Transverse colon (tissue), 4 donors: ENCODE measurements around the gene GLMP. TPM values are rescaled to one million over a fixed set of nuclear protein-coding genes. Genes with fewer than 3 reads are reported as not detected.

Experiments
- DNase-seq: peaks from one replicate; pipeline ENCODE4 v3.0.0-alpha.2; 2019
- H3K27ac ChIP-seq, 4 donors: fragments of 200-600 bp; sonication (generic); 2 replicates each; pipeline ENCODE4 v1.5.1; 2016 to 2018; ENCODE audit warnings: inconsistent platforms in 4 of 4
- H3K27me3 ChIP-seq: fragments of 200-600 bp; sonication (generic); 2 replicates; pipeline ENCODE4 v1.5.1; 2017; ENCODE audit warnings: inconsistent platforms
- H3K36me3 ChIP-seq, 4 donors: fragments of 200-600 bp; sonication (generic); 2 replicates each; pipeline ENCODE4 v1.5.1; 2017 to 2019; ENCODE audit warnings: inconsistent platforms in 4 of 4
- H3K4me1 ChIP-seq, 4 donors: fragments of 200-600 bp; sonication (generic); 2 replicates each; pipeline ENCODE4 v1.5.1; 2017 to 2020; ENCODE audit warnings: inconsistent platforms in 4 of 4
- H3K4me3 ChIP-seq, 4 donors: fragments of 200-600 bp; sonication (generic); 1 replicate in 1 of 4; 2 replicates in 3 of 4; pipeline versions ENCODE4 v1.5.1 to v1.6.1; 2017 to 2019; ENCODE audit warnings: inconsistent platforms in 4 of 4
- H3K9me3 ChIP-seq, 2 donors: fragments of 200-600 bp; sonication (generic); 2 replicates each; pipeline ENCODE4 v1.5.1; 2017 to 2019; ENCODE audit warnings: inconsistent platforms in 2 of 2
- CTCF ChIP-seq, 5 experiments: fragments of 200-600 bp in 3 of 5; fragments of 450-650 bp in 2 of 5; sonication (generic) in 3 of 5; IDR thresholded peaks; 1 replicate in 2 of 5; 2 replicates in 3 of 5; pipeline ENCODE4 v1.5.1; 2016 to 2017; ENCODE audit warnings: antibody characterized with exemption in 5 of 5, inconsistent platforms in 3 of 5, mild to moderate bottlenecking in 2 of 5, moderate library complexity in 1 of 5
- EP300 ChIP-seq: sonication (generic); formaldehyde crosslinking; IDR thresholded peaks from one replicate; pipeline ENCODE4 v1.6.1; 2017; ENCODE audit warnings: antibody characterized with exemption, low read depth
- POLR2A ChIP-seq: fragments of 450-650 bp; IDR thresholded peaks from one replicate; pipeline ENCODE4 v1.6.1; 2016; ENCODE audit warnings: antibody characterized with exemption, mild to moderate bottlenecking, moderate library complexity
- POLR2AphosphoS5 ChIP-seq, 3 donors: sonication (generic); formaldehyde crosslinking; IDR thresholded peaks; one replicate each; pipeline ENCODE4 v1.6.1; 2016; ENCODE audit warnings: antibody characterized with exemption in 3 of 3
- WGBS, 2 donors: methylation state at CpG; one replicate each; pipeline ENCODE4 v1.1.5; 2018; ENCODE audit warnings: low coverage in 1 of 2; 5-methylcytosine and 5-hydroxymethylcytosine counted together
- in situ Hi-C, 4 donors: fragments of 200-750 bp; cut with MboI; loops; one replicate each; pipeline versions ENCODE4 v1.15.0 to v1.15.1; 2017; ENCODE audit warnings: low sequenced_read_pairs in 3 of 4, low pct_ligation_motif_present in 1 of 4, low pct_unique_long_range_greater_than_20kb in 1 of 4
- intact Hi-C: fragments of 100-400 bp; cut with DNase I; formaldehyde crosslinking; loops from one replicate; pipeline ENCODE4 v1.15.1; 2023; ENCODE audit warnings: low total_unique reads
- total RNA-seq, 4 donors: library from RNA; depleted of rRNA; stranded (reverse); fragments of >200 nt; gene quantifications; one replicate each; pipeline ENCODE4 v1.1.0, GENCODE V29; 2016

Gene GLMP
- total RNA-seq, 4 donors from 2014 or later = 4.0 to 65.9 (median 38.2) TPM

- WGBS, 2 donors = 87 to 92% methylated on average over 3 to 13 of the region's 13 CpGs
Measured at GRCh38 chr1:156266051-156266450, 29.4 kb downstream of the GLMP start.

GRCh38 chr1:156263288-156263655 is 32.2 kb downstream of the GLMP start:
- Histone ChIP-seq H3K27ac (no peak overlapping the region), H3K27me3 (no peaks in the 10 kb centered on the region), H3K9me3 (no peaks in the 10 kb centered on the region), H3K36me3 (peaks cover 0 to 90% (median 38%) of the 10 kb centered on the region in 4 donors), H3K4me3 (no peak overlapping the region), H3K4me1 (no peaks in the 10 kb centered on the region)
- WGBS, 2 donors = 93 to 97% methylated on average over 2 to 4 of the region's 9 CpGs
- intact Hi-C loops = no loop called here
- in situ Hi-C loops = no loop called here
- TF ChIP-seq POLR2A (no peak), POLR2AphosphoS5 (IDR thresholded peaks at IDR 0.05) (no peak), EP300 (no peak), CTCF (IDR thresholded peaks at IDR 0.05) (no peak)
- DNase-seq = no peak

More at GRCh38 chr1:156266051-156266450, 29.4 kb downstream of the GLMP start:
- Histone ChIP-seq H3K4me3 (no peak overlapping the region), H3K36me3 (peaks cover 0 to 87% (median 36%) of the 10 kb centered on the region in 4 donors), H3K4me1 (no peaks in the 10 kb centered on the region), H3K9me3 (no peaks in the 10 kb centered on the region), H3K27ac (no peak overlapping the region), H3K27me3 (no peaks in the 10 kb centered on the region)
- DNase-seq = no peak
- in situ Hi-C loops = no loop called here
- TF ChIP-seq POLR2AphosphoS5 (IDR thresholded peaks at IDR 0.05) = no peak
- TF ChIP-seq CTCF (IDR thresholded peaks at IDR 0.05) = no peak
- no peak for TF ChIP-seq POLR2A
- TF ChIP-seq EP300 = no peak
- intact Hi-C loops = no loop called here

GRCh38 chr1:156262461-156263287 is 32.8 kb downstream of the GLMP start:
- intact Hi-C loops (no loop called here), in situ Hi-C loops (no loop called here)
- WGBS, 2 donors = 86% methylated on average over 9 of the region's 9 CpGs; no CpG with 5 or more reads in 1 of the 2 donors
- no peaks in the 10 kb centered on the region for H3K27me3 ChIP-seq
- no peak for DNase-seq
- H3K36me3 ChIP-seq = peaks cover 0 to 90% (median 37%) of the 10 kb centered on the region in 4 donors
- H3K27ac ChIP-seq = no peak overlapping the region
- H3K4me1 ChIP-seq = no peaks in the 10 kb centered on the region
- H3K4me3 ChIP-seq = no peak overlapping the region
- H3K9me3 ChIP-seq = no peaks in the 10 kb centered on the region
- TF ChIP-seq POLR2A = no peak
- no peak for TF ChIP-seq CTCF (IDR thresholded peaks at IDR 0.05)

GRCh38 chr1:156260896-156261295 is 34.6 kb downstream of the GLMP start:
- no peak overlapping the region for H3K27ac ChIP-seq
- H3K4me1 ChIP-seq = no peaks in the 10 kb centered on the region
- WGBS, 2 donors = 81 to 83% methylated on average over 1 to 2 of the region's 2 CpGs
- H3K9me3 ChIP-seq = no peaks in the 10 kb centered on the region
- no peak overlapping the region for H3K4me3 ChIP-seq
- DNase-seq = no peak
- in situ Hi-C loops (no loop called here), intact Hi-C loops (no loop called here)
- no peaks in the 10 kb centered on the region for H3K27me3 ChIP-seq
- TF ChIP-seq POLR2A (no peak), POLR2AphosphoS5 (IDR thresholded peaks at IDR 0.05) (no peak), CTCF (IDR thresholded peaks at IDR 0.05) (no peak), EP300 (no peak)
- peaks cover 0 to 79% (median 32%) of the 10 kb centered on the region in 4 donors for H3K36me3 ChIP-seq
